Upper lobe of right lung (tissue), 1 donor: ENCODE data around the gene OR6J1. TPM values are rescaled to one million over a fixed set of nuclear protein-coding genes. Genes with fewer than 3 reads are reported as not detected.
A peak's percentile ranks its signal among the peaks of the same experiment; 100 is the strongest.

Experiments used
- ATAC-seq: fragments of 200-7000 bp; cut with Tn5 transposase; one replicate; pipeline ENCODE4 v1.9.1; 2020; ENCODE audit warnings: mild to moderate bottlenecking, moderate library complexity
- DNase-seq: peaks from one replicate; pipeline ENCODE4 v3.0.0-alpha.2; 2020
- H3K27ac ChIP-seq: fragments of 200-600 bp; one replicate; pipeline ENCODE4 v1.8.0; 2022
- H3K27me3 ChIP-seq: fragments of 200-600 bp; one replicate; pipeline ENCODE4 v1.8.0; 2022; ENCODE audit warnings: mild to moderate bottlenecking
- H3K36me3 ChIP-seq: fragments of 200-600 bp; one replicate; pipeline ENCODE4 v1.8.0; 2022
- H3K4me1 ChIP-seq: fragments of 200-600 bp; one replicate; pipeline ENCODE4 v1.8.0; 2022
- H3K4me3 ChIP-seq: fragments of 200-600 bp; one replicate; pipeline ENCODE4 v1.8.0; 2022; ENCODE audit warnings: mild to moderate bottlenecking
- H3K9me3 ChIP-seq: fragments of 200-600 bp; one replicate; pipeline ENCODE4 v1.8.0; 2022
- CTCF ChIP-seq: fragments of 200-600 bp; IDR thresholded peaks from one replicate; pipeline ENCODE4 v1.8.0; 2022; ENCODE audit warnings: antibody characterized with exemption
- intact Hi-C: fragments of 100-400 bp; cut with DNase I; formaldehyde crosslinking; loops from one replicate; pipeline ENCODE4 v1.11.0; 2022
- total RNA-seq: library from RNA; stranded (reverse); fragmentation: NEBNext Ultra II Directional; extraction: Animal tissue kit (Norgen Biotek cat#: 25700); gene quantifications from one replicate; pipeline ENCODE4 v1.2.1, GENCODE V29; 2021
- donor health status: DM: no; HTN: yes; CAD: no; lungs with severe emphysema.

Gene OR6J1
- total RNA-seq, 1 donor from 2014 or later, result not detected

DNA sequence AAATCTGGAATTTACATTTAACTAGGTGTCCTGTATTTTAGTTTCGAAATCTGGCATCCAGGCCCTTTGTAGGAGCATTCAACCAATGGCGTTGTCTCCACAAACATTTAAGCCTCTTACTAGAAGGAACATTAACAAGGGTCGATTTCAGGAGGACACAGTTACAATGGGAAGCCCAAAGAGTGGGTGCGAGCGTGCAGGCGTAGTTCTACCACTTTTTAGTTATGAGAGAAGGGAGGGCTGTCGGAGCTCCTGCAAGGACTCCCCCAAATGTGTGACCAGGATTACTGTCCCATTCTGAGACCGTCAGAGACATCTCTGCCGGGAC, 46.4 kb downstream of the OR6J1 start:
- H3K36me3 ChIP-seq, result peaks cover 18% of the 10 kb centered on the region
- no peaks in the 10 kb centered on the region for H3K27me3 ChIP-seq
- intact Hi-C loops, result no loop called here
- DNase-seq (no peak), ATAC-seq (peak; percentile 19)
- no peak for TF ChIP-seq CTCF
- peaks cover 17% of the 10 kb centered on the region for H3K4me1 ChIP-seq
- peak overlapping the region; percentile 90 for H3K27ac ChIP-seq
- H3K9me3 ChIP-seq, result no peaks in the 10 kb centered on the region
- H3K4me3 ChIP-seq, result peak overlapping the region; percentile 89

GRCh38 chr14:22597265-22597664, 46.9 kb downstream of the OR6J1 start:
- no peak for DNase-seq
- no peak for ATAC-seq
- Histone ChIP-seq H3K4me3 (no peak overlapping the region), H3K9me3 (no peaks in the 10 kb centered on the region), H3K36me3 (peaks cover 13% of the 10 kb centered on the region), H3K27ac (no peak overlapping the region), H3K27me3 (no peaks in the 10 kb centered on the region), H3K4me1 (peaks cover 17% of the 10 kb centered on the region)
- TF ChIP-seq CTCF, result no peak
- intact Hi-C loops, result no loop called here

GRCh38 chr14:22596354-22596879, 47.7 kb downstream of the OR6J1 start:
- no peak for ATAC-seq
- no peak for DNase-seq
- no peaks in the 10 kb centered on the region for H3K9me3 ChIP-seq
- TF ChIP-seq CTCF, result no peak
- H3K27ac ChIP-seq, result no peak overlapping the region
- no peaks in the 10 kb centered on the region for H3K27me3 ChIP-seq
- intact Hi-C loops, result no loop called here
- no peak overlapping the region for H3K4me3 ChIP-seq
- peaks cover 17% of the 10 kb centered on the region for H3K4me1 ChIP-seq
- peaks cover 5% of the 10 kb centered on the region for H3K36me3 ChIP-seq

DNA sequence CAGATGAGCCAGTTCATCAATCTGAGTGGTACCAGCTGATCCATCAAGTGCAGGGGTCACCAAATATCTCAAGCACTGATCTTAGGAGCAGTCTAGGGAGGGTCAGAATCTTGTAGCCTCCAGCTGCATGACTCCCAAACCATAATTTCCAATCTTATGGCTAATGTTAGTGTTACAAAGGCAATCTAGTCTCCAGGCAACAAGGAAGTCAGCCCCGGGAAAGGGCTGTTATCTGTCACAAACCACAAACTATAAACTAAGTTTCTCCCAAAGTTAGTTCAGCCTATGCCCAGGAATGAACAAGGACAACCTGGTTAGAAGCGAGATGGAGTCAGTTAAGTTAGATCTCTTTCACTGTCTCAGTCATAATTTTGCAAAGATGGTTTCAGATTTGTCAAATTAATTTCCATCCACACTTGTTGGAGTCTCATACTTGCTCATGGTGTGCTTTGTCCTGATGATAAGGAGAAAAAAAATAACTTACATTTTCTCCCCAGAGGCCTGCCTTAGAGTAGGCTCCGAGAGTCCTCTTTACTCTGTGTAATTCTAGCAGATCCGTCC, 49.9 kb downstream of the OR6J1 start:
- Histone ChIP-seq H3K27ac (no peak overlapping the region), H3K4me1 (peaks cover 5% of the 10 kb centered on the region), H3K9me3 (no peaks in the 10 kb centered on the region), H3K36me3 (no peaks in the 10 kb centered on the region), H3K27me3 (no peaks in the 10 kb centered on the region), H3K4me3 (no peak overlapping the region)
- DNase-seq, result no peak
- no peak for ATAC-seq
- TF ChIP-seq CTCF, result no peak
- intact Hi-C loops, result no loop called here

DNA sequence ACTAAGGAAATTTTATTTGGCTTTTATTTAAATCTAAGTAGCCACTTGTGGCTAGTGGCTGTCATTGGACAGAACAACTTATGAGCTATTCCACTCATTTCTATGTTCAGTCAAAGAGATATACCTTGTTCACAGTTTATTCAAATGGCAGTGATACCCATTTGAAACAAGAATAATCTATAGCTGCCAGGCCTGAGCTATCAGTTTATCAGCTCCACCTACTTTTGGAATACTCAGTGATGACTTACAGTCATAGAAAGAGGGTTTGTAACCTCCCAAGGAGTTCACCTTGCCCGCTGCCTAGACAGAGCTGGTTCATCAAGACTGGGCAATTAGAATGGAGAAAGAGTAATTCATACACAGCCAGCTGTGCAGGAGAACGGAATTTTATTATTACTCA, 50.6 kb downstream of the OR6J1 start:
- intact Hi-C loops, result no loop called here
- H3K36me3 ChIP-seq, result no peaks in the 10 kb centered on the region
- DNase-seq (no peak), ATAC-seq (no peak)
- H3K4me3 ChIP-seq, result no peak overlapping the region
- TF ChIP-seq CTCF, result no peak
- H3K9me3 ChIP-seq, result no peaks in the 10 kb centered on the region
- no peaks in the 10 kb centered on the region for H3K27me3 ChIP-seq
- H3K4me1 ChIP-seq, result no peaks in the 10 kb centered on the region
- no peak overlapping the region for H3K27ac ChIP-seq

- DNase-seq (no peak), ATAC-seq (no peak)
- H3K9me3 ChIP-seq, result no peaks in the 10 kb centered on the region
- no peaks in the 10 kb centered on the region for H3K36me3 ChIP-seq
- intact Hi-C loops, result no loop called here
- no peak overlapping the region for H3K27ac ChIP-seq
- peaks cover 1% of the 10 kb centered on the region for H3K4me1 ChIP-seq
- no peak for TF ChIP-seq CTCF
- no peaks in the 10 kb centered on the region for H3K27me3 ChIP-seq
- no peak overlapping the region for H3K4me3 ChIP-seq
Measured at GRCh38 chr14:22593189-22593588, 51.0 kb downstream of the OR6J1 start.
